HG02884 (cell line): Measurements from ENCODE around the gene ORC3.
A peak's percentile ranks its signal among the peaks of the same experiment; 100 is the strongest.

Experiments
- ATAC-seq: cut with Tn5 transposase; IDR thresholded peaks from one replicate; pipeline ENCODE4 v1.9.1; 2021; ENCODE audit warnings: mild to moderate bottlenecking, moderate library complexity; ENCODE audit not compliant: unreplicated experiment

ORC3 gene

DNA sequence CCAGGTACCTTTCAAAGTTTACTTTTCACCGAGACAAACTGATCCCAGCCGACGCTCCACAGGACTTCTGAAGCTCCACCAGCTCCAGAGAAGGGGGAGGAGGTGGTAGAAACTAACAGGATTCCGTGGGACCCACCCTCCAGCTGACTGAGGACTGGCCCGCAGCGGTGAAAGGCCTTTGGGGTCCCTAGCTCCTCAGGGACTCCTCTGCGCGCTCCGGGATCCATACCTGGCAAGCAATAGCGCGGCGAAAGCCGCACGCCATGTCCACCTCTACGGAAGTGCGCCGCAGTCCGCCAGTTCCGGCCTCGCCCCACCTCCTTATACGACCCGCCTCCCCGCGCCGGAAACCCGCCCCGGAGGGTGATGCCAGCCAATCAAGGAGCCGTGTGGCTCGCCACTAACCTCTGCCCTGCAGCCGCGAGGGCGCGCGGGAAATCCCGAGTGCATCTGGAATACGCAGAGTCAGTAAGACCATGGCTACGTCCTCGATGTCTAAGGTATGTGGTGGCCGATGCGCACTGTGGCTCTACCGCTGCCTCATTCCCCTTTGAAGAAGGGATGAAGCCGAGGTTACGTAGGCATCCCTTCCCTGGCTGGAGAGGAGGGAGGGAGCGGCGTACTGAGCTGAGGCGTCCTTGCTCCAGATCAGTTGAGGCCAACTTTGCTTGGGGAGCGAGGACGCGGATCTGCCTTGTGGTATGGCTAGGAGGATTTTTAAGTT is at the start of gene ORC3, which contains the start of gene RARS2:
Gene ORC3, plus strand, starts transcription at position 443 of the 724 bp plus-strand sequence. Its CDS starts 34 bp downstream, at position 477.
Gene RARS2, minus strand, starts transcription at position 295 of the 724 bp plus-strand sequence. Its CDS starts 30 bp downstream, at position 265.
- ATAC-seq = peak; percentile 100

DNA sequence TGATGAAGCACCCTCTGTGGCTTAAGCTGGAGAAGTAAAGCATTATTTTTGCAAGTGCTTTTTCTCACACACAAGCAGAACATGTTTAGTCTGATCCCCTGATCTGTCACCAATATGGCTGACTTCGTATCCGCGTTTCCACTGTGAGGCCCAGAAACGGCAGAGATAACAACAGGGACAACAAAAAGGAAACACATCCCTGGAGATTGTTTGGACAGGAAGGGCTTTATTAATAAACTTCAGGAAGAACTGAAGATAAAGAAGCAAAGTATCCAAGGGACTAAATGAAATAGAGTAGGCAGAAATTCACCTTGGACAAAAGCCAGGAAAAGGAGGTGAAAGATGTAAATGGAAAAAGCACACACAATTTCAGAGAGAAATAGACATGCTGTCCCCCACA is 49.4 kb upstream of the ORC3 start:
- no peak for ATAC-seq

DNA sequence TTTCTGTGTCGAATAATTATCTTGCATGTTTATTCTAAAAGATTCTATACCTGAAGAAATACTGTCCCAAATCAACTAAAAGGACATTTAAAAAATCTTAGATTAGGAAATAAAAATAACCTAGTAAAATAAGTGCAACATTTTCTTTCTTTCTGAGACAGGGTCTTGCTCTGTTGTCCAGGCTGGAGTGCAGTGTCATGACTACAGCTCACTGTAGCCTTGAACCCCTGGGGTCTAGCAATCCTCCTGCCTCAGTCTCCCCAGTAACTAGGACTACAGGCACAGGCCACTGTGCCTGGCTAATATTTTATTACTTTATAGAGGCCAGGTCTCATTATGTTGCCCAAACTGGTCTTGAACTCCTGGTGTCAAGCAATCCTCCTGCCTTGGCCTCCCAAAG is 48.9 kb upstream of the ORC3 start:
- no peak for ATAC-seq

DNA sequence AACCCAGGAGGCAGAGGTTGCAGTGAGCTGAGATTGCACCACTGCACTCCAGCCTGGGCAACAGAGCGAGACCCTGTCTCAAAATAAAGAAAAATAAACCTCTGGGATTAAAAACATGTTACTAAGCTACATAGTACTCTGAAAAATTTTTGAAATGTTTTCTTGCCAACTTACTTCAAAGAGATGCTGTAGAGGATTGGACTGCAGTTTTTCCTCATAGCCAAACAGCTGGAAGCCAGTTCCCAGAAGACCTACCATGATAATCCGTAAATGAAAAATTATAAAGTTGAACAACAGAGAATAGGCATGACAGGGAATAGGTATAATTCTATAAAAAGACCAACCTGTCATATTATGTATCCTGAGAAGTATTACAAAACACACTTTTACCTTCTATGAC is 48.2 kb upstream of the ORC3 start:
- ATAC-seq = no peak

DNA sequence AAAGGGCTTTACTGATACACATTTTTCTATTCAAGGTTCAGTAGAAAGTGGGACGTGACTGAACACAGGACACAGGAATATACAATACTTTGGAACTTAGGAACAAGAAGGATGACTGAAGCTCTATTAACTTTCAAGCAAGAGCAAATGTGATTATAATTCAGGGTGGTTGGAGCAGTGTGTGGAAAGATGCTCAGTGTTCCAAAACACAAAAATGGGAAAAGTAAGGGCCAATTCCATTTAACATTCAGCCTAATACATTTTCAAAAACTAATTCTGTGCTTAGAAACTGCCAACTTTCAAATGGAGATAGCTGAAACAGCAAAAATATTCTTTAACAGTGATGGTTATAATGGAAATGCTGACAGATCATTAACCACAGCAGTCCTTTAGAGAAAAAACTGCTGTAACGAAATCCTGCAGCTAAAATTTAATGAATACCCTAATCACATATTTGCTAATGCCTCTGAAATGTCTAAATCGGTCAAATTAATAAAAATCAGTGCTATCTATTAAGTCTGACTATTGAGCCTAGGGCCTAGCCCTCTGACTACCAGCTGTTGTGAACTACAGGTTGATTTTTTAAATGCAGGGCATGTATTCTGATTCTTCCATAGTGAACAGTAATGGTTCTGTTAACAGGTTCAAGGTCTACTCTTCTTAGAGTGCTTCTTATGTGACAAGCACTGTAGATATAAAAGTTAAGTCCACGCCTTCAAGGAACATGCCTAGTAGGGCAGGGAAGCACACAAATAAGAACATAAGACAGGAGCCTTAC is 46.0 kb upstream of the ORC3 start:
- ATAC-seq = no peak

DNA sequence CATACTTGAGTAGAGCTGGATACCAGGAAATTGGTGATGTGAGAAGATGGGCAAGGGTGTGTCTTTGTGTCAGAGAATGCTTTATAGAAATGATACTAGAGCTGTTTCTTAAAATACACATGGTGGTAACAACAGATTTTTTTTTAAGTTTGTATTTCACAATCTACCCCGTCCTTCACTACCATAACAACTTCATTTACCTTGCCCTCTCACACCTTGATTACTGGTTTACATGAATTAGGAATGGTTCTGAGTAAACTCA is 45.5 kb upstream of the ORC3 start:
- ATAC-seq = no peak

DNA sequence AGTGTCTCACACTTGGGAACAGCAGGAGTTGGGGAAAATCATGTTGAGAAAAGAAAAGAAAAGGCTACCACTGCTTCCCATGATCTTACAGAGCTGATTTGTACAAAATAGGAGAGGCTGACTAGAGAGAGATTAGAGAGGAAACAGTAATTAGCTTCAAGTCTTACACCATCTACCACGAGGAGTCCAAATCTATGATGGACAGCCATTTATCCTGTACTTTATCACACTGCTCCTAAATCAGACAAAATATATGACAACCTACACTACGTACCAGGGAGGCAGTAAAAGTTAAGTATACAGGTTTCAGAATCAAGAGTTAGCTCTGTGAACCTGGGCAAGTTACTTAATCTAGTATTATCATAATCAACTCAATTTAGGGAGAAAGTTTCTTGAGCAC is 38.1 kb upstream of the ORC3 start:
- no peak for ATAC-seq

DNA sequence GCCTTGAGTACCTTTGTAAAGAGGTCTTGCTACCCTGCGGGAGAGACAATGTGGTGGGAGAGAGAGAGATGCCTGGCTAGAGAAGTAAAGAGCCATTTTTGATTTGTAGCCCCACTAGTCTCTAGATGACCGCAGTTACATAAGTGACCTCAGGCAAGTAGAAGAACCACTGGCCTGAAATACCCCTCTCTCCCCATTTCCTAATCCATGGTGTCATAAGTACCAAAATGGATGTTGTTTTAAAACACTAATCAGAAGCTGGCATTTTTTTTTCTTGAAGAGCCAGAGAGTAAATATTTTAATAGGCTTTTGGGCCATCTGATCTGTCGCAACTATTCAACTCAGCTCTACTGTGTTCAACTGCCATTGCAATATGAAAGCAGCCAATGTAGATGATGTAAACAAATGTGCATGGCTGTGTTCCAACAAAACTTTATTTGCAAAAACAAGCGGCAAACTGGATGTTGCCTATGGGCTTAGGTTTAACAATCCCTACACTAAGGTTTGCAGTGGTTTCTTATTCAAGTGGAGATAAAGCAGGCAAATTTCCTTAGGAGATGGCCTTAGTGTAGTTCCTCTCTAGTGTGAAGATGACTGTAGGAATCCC is 36.7 kb upstream of the ORC3 start:
- no peak for ATAC-seq

DNA sequence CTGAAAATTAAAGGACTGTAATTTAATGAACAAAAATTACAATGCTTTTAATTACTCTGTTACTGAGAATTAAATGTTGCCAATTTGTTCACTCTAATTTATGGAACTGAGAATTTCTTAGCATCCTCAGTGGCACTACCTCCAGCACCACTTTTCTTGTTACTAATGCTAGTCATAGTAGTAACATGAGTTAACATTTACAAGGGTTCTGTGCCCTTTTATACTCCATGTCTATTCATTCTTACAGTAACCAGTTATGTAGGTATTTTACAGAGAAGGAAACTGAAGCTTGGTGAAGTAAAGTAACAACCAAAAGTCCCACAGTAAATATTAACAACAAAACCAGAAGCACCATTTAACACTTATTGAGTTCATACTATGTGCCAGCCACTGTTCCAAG is 34.4 kb upstream of the ORC3 start:
- no peak for ATAC-seq

DNA sequence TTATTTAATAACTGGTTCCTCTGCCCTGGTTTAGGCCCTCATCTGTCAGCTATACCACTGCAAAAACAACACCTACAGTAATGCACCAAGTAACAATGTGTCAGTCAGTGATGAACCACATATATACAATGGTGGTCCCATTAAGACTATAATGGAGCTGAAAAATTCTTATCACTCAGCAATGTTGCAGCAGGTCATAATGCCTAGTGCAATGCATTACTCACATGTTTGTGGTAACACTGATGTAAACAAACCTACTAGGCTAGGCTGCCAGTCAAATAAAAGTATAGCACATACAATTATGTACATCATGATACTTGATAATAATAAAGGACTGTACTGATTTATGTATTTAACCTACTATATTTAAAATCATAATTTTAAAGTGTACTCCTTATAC is 31.5 kb upstream of the ORC3 start:
- ATAC-seq = no peak

DNA sequence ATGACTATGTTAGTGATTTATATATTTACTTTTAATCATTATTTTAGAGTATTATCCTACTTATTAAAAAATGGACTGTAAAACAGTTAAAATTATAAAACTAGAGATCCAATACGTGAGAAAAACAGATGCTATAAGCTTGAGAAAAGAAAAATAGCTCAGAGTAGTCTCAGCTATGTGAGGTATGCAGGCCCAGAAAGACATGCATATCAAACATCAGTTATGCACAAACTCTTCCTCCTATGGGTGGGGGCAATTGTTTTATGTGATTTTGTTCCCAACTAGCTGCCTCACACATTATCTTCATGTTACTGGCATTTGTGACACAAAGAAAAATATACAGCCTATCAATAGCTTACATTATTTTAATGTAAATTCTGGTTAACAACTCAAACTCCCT is 28.9 kb upstream of the ORC3 start:
- ATAC-seq = no peak

DNA sequence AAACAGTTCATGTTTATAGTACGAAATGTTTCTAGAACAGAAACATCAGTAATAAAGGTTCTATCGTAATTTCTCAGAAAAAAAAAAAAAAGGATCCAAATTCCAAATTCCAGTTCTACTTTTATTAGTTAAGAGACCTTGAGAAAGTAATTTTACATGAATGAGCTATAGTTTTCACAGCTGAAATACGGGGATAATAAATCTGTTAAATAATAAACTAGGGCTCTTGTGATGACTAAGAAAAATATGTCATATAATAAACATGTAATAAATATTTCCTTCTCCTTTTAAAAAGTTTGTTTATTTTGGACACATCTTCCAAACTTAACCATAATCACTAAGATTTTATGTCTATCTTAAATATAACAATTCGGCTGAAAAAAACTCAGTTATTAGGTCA is 17.9 kb upstream of the ORC3 start:
- ATAC-seq = no peak

DNA sequence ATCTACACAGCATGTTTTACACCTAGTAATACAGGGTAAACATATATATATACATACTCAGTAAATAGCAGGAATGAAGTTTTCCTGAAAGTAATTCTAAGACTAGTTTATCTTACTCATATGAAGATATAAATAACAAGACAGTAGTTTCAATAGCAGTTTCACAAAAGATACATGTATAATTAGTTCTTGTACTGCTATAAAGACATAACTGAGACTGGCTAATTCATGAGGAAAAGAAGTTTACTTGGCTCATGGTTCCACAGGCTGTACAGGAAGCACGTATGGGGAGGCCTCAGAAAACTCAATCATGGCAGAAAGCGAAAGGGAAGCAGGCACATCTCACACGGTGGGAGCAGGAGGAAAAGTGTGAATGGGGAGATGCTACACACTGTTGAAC is 17.1 kb upstream of the ORC3 start:
- peak; percentile 69 for ATAC-seq

DNA sequence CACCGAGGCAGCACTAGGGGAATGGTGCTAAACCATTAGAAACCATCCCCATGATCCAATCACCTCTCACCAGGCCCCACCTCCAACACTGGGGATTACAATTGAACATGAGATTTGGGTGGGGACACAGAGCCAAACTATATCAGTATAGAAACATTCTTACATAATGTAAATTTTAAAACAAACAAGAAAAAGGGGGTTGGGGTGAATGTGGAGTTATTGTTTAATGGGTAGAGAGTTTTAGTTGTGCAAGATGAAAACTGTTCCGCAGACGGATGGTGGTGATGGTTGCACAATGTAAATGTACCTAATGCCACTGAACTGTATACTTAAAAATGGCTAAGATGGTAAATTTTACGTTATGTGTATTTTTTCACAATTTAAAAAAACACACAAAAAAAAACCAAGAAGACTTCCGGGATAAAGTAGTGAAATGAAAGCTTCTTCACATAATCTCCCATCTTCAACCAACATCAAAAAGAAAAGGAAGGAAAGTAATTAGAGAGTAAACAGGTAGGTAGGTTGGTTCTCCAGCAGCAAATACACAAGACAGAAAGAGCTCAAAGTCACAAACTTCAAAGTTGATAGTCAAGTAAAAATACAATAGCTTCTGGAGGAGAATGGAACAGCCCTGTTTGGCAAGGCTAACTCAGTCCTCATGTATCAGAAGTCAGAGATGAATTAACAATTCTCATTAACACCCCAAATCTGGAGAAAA is 16.5 kb upstream of the ORC3 start:
- no peak for ATAC-seq

DNA sequence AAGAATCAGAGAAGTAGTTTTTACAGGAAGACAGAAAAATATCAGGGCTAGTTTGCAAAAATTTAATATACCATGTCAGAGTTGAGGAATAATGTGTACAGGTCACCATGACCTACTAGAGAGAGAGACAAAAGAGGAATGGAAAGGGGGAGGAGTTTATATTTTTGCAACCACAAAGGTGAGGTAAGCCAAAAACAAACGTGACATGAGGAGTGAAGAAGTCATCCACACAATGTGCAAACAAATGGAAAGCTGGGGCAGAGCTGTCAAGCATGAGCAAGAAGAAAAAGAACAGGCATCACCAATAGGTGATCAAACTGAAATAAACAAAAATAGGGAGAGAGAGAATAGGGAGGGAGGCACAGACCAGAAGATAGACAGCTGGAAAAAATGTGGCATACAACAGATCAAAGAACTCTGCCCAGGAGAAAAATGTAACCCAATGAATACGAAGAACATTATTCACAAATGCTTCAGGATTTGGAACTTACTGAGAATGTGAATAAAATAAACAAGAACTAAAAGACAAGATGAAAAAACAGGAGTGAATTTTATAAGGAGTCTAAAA is 15.6 kb upstream of the ORC3 start:
- ATAC-seq = no peak

DNA sequence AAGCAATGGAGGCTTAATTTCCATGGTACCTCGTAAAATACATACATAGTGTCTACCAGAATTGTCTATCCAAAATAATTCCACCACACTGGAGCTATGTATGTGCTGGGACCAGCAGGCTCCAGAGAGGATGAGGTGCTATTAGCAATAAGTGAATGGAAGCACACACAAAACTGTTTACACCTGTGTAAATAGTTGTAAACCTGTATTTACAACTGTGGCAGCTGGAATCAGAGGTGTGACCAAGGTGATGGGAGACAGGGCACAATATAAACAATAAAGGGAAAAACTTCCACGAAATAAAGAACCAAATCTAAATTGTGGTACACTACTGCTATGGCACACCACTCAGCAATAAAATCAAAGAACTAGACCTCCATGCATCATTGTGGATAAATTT is 14.5 kb upstream of the ORC3 start:
- ATAC-seq = no peak

DNA sequence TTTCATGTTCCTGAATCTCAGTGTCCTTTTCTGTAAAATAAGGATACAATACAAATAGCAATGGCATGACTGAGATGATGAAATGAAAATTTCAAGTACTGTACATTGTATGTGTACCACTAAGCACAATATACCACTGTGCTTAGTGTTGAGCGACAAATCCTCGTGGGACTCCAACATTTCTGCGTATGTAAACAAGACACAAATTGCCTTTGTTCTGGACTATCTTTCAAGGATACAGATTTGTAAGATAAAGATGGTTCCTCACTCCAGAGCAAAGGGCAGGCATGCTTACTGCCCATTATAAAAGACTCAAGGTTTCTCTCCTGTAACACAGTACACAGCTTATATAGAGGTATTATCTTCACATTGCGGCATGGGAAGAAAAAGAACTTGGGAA is 6.1 kb upstream of the ORC3 start:
- no peak for ATAC-seq

DNA sequence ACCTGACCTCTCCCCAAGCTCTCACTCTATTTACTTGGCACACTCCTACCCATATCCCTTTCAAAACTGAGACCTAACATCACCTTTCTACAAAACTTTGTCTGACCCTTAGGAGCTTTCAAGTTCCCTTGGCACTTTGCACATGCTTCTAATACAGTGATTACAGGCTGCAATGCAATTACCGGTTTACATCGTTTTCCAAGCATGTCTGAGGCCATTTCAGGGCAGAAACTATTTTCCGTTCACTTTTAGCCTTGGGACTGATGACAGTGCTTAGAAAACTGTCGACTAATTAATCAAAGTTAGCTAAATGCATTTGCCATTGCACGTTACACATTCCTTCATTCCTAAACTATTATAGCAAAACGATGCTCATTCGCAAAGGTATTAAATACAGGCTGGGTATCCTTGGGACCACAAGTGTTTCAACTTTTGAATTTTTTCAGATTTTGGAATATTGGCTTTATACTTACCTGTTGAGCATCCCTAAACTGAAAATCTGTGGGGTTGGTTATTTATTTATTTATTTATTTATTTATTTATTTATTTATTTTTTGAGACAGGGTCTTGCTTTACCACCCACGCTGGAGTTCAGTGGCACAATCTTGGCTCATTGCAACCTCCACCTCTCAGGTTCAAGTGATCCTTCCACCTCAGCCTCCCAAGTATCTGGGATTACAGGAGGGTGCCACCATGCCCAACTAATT is 3.4 kb upstream of the ORC3 start:
- ATAC-seq = no peak

DNA sequence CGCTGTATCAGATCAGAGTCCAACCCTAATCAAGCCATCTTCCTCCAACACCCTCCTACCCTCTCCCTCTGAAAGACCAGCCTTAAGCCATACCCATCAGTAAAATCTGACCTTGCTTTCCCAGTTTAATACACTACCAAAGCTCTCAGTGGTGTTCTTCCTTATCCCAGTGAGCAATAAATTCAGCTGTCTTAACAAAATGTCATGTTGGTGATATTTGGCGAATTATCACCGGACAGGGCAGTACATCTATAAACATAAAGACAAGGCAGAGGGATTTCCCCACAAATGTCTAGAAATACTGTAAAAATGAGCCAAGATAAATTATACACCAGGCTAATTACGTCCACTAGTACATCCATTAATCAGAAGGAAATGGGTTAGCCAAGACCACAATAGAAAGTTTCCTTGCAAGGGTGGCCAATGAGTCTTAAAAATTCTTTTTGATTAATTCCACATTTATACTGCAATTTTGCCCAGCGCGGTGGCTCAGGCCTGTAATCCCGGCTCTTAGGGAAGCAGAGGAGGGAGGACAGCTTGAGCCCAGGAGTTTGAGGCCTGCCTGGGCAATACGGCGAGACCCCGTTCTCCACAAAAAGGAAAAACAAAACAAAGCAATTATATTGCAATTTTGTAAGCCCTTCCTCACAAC is 1.1 kb upstream of the ORC3 start:
- ATAC-seq = no peak

DNA sequence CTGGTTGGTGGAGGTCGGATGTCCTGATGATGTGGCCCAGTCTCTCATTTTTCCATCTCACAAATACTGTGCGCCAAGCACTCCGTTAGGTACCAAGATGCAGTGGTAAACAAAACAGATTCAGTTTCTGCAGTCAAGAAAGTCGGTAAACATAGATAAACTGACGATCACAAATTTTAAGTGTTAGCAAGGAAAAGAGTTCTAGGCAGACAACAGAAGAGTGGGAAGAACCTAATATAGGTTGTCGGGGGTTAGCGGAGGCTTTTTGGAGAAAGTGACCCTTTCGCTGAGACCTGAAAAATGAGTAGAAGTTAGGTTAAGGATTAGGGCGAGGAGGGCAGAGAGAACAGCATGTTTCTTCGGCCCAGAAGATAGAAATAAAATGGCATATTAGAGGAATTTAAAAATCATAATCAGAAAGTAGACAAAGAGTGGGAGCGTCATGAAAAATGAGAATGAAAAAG is 514 bp downstream of the ORC3 start:
- no peak for ATAC-seq
